H9 (cell line): ENCODE results near the gene SMARCA2. TPM values are rescaled to one million over a fixed set of nuclear protein-coding genes. Genes with fewer than 3 reads are reported as not detected.

ENCODE experiments used
- DNase-seq: peaks from one replicate; pipeline ENCODE4 v3.0.0-alpha.2; 2017
- H2AFZ ChIP-seq: one replicate; pipeline ENCODE4 v1.6.1; 2013; ENCODE audit warnings: mild to moderate bottlenecking, low read length, control low read depth, moderate library complexity
- H2AK5ac ChIP-seq: 2 replicates; pipeline ENCODE4 v1.6.1; 2013; ENCODE audit warnings: low read length, control low read depth, mixed read lengths; ENCODE audit not compliant: insufficient read length
- H2BK120ac ChIP-seq: one replicate; pipeline ENCODE4 v1.6.1; 2013; ENCODE audit warnings: low read depth, mild to moderate bottlenecking, low read length, control low read depth, inconsistent platforms; ENCODE audit not compliant: poor library complexity, severe bottlenecking
- H2BK12ac ChIP-seq: 2 replicates; pipeline ENCODE4 v1.6.1; 2013; ENCODE audit warnings: low read length, control low read depth, mixed read lengths, low read depth; ENCODE audit not compliant: insufficient read length
- H2BK15ac ChIP-seq: 2 replicates; pipeline ENCODE4 v1.6.1; 2013; ENCODE audit warnings: low read depth, low read length, control low read depth
- H2BK20ac ChIP-seq: one replicate; pipeline ENCODE4 v1.6.1; 2013; ENCODE audit warnings: low read depth, mild to moderate bottlenecking, low read length, control low read depth, inconsistent platforms; ENCODE audit not compliant: poor library complexity, severe bottlenecking
- H2BK5ac ChIP-seq: 2 replicates; pipeline ENCODE4 v1.6.1; 2013; ENCODE audit warnings: low read length, control low read depth, mixed read lengths; ENCODE audit not compliant: insufficient read length
- H3K14ac ChIP-seq: 2 replicates; pipeline ENCODE4 v1.6.1; 2013; ENCODE audit warnings: low read length, control low read depth; ENCODE audit not compliant: insufficient read depth
- H3K18ac ChIP-seq: 2 replicates; pipeline ENCODE4 v1.6.1; 2013; ENCODE audit warnings: low read depth, mild to moderate bottlenecking, mixed read lengths, low read length, control low read depth; ENCODE audit not compliant: insufficient read length
- H3K23ac ChIP-seq: 2 replicates; pipeline ENCODE4 v1.6.1; 2013; ENCODE audit warnings: low read length, control low read depth, mixed read lengths, low read depth; ENCODE audit not compliant: insufficient read length
- H3K23me2 ChIP-seq: 2 replicates; pipeline ENCODE4 v1.6.1; 2013; ENCODE audit warnings: low read depth, mild to moderate bottlenecking, mixed read lengths, low read length, control low read depth; ENCODE audit not compliant: insufficient read length, poor library complexity, severe bottlenecking
- H3K27ac ChIP-seq: 2 replicates; pipeline ENCODE4 v1.5.1; 2013; ENCODE audit warnings: low read length, control low read depth, mixed read lengths, low read depth; ENCODE audit not compliant: insufficient read length
- H3K27me3 ChIP-seq: 2 replicates; pipeline ENCODE4 v1.6.1; 2013; ENCODE audit warnings: low read length, control low read depth, inconsistent platforms; ENCODE audit not compliant: insufficient read depth
- H3K4ac ChIP-seq: 2 replicates; pipeline ENCODE4 v1.6.1; 2013; ENCODE audit warnings: low read depth, mild to moderate bottlenecking, control low read depth, inconsistent platforms, low read length, moderate library complexity
- H3K4me1 ChIP-seq: 2 replicates; pipeline ENCODE4 v1.6.1; 2013; ENCODE audit warnings: low read length, control low read depth, inconsistent platforms; ENCODE audit not compliant: insufficient read depth
- H3K4me2 ChIP-seq: 2 replicates; pipeline ENCODE4 v1.6.1; 2013; ENCODE audit warnings: low read length, control low read depth, mixed read lengths; ENCODE audit not compliant: insufficient read length, insufficient read depth
- H3K56ac ChIP-seq: 2 replicates; pipeline ENCODE4 v1.6.1; 2013; ENCODE audit warnings: low read depth, mild to moderate bottlenecking, mixed read lengths, low read length, control low read depth; ENCODE audit not compliant: insufficient read length
- H3K79me1 ChIP-seq: 2 replicates; pipeline ENCODE4 v1.6.1; 2013; ENCODE audit warnings: low read depth, mild to moderate bottlenecking, moderate library complexity, low read length, control low read depth, inconsistent platforms; ENCODE audit not compliant: insufficient read depth, poor library complexity, severe bottlenecking
- H3K79me2 ChIP-seq: 2 replicates; pipeline ENCODE4 v1.6.1; 2013; ENCODE audit warnings: low read length, control low read depth, inconsistent platforms; ENCODE audit not compliant: insufficient read depth
- H3K9ac ChIP-seq: 2 replicates; pipeline ENCODE4 v1.6.1; 2013; ENCODE audit warnings: low read length, control low read depth, mixed read lengths; ENCODE audit not compliant: insufficient read length; ENCODE audit errors: extremely low read depth
- H3K9me3 ChIP-seq: one replicate; pipeline ENCODE4 v1.6.1; 2013; ENCODE audit warnings: low read depth, low read length, inconsistent platforms; ENCODE audit not compliant: control insufficient read depth
- H3T11ph ChIP-seq: one replicate; pipeline ENCODE4 v1.6.1; 2013; ENCODE audit warnings: mild to moderate bottlenecking, low read length, control low read depth, inconsistent platforms
- H4K20me1 ChIP-seq: one replicate; pipeline ENCODE4 v1.6.1; 2013; ENCODE audit not compliant: control insufficient read depth, insufficient read length, insufficient read depth
- H4K5ac ChIP-seq: 2 replicates; pipeline ENCODE4 v1.6.1; 2013; ENCODE audit warnings: low read depth, mild to moderate bottlenecking, mixed read lengths, low read length, control low read depth; ENCODE audit not compliant: insufficient read length
- H4K8ac ChIP-seq: replicated peaks from 2 replicates; pipeline ENCODE4 v1.6.1; 2013; ENCODE audit warnings: low read length, control low read depth, mixed read lengths, low read depth; ENCODE audit not compliant: insufficient read length
- H4K91ac ChIP-seq: 2 replicates; pipeline ENCODE4 v1.6.1; 2013; ENCODE audit warnings: low read depth, mild to moderate bottlenecking, moderate library complexity, mixed read lengths, low read length, control low read depth; ENCODE audit not compliant: insufficient read length
- H3K27ac Mint-ChIP-seq, 3 experiments: 2 replicates in 2 of 3; 3 replicates in 1 of 3; pipeline ENCODE4 v1.8.0; 2020 to 2021; ENCODE audit warnings: mixed read lengths in 3 of 3, mild to moderate bottlenecking in 1 of 3, moderate library complexity in 1 of 3
- H3K27me3 Mint-ChIP-seq: 2 replicates; pipeline ENCODE4 v1.8.0; 2021; ENCODE audit warnings: low read depth, mild to moderate bottlenecking, moderate library complexity, mixed read lengths
- H3K36me3 Mint-ChIP-seq, 3 experiments: 2 replicates in 2 of 3; 3 replicates in 1 of 3; pipeline ENCODE4 v1.8.0; 2020 to 2021; ENCODE audit warnings: low read depth in 3 of 3, mixed read lengths in 3 of 3; ENCODE audit not compliant: insufficient read depth in 1 of 3
- H3K4me1 Mint-ChIP-seq, 2 experiments: 2 replicates each; pipeline ENCODE4 v1.8.0; 2020; ENCODE audit warnings: mixed read lengths in 2 of 2
- H3K4me3 Mint-ChIP-seq, 2 experiments: 2 replicates in 1 of 2; 3 replicates in 1 of 2; pipeline ENCODE4 v1.8.0; 2020 to 2021; ENCODE audit warnings: mild to moderate bottlenecking in 2 of 2, mixed read lengths in 2 of 2, moderate library complexity in 1 of 2
- H3K9me3 Mint-ChIP-seq, 2 experiments: 2 replicates in 1 of 2; 3 replicates in 1 of 2; pipeline ENCODE4 v1.8.0; 2020; ENCODE audit warnings: mild to moderate bottlenecking in 2 of 2, mixed read lengths in 2 of 2, moderate library complexity in 1 of 2
- CTCF ChIP-seq: fragments of 200-600 bp; sonication (generic); conservative IDR thresholded peaks from 3 replicates; pipeline ENCODE4 v1.8.0; 2021; ENCODE audit warnings: antibody characterized with exemption, mild to moderate bottlenecking
- WGBS: extraction: QIAGEN DNeasy Blood & Tissue Kit; methylation state at CpG from one replicate; pipeline ENCODE4 v1.1.7; 2013; ENCODE audit warnings: missing lambda C conversion rate, low lambda C conversion rate, mixed read lengths; ENCODE audit not compliant: insufficient read length; ENCODE audit errors: extremely low coverage; 5-methylcytosine and 5-hydroxymethylcytosine counted together
- total RNA-seq: library from RNA; stranded (reverse); gene quantifications from 2 replicates; pipeline ENCODE4 v1.2.1, GENCODE V29; 2021

Gene SMARCA2
- total RNA-seq, 1 experiment from 2014 or later, result 15.3 TPM

GRCh38 chr9:2227144-2227867 is 212.2 kb downstream of the SMARCA2 start:
- WGBS, result no CpG with 5 or more reads among the region's 4 CpGs
- Mint-ChIP-seq H3K27me3 (no peaks in the 10 kb centered on the region), H3K9me3 (peaks cover 22 to 26% of the 10 kb centered on the region in 2 experiments), H3K27ac (peak overlapping the region in 1 of 3 experiments; percentile 61; a peak in 2 of 7 replicates), H3K4me3 (no peak overlapping the region), H3K4me1 (peaks cover 2 to 26% of the 10 kb centered on the region in 2 experiments), H3K36me3 (peaks cover 5 to 29% (median 23%) of the 10 kb centered on the region in 3 experiments)
- H2BK120ac ChIP-seq, result no peak overlapping the region
- no peak overlapping the region for H4K91ac ChIP-seq
- no peak overlapping the region for H3K4ac ChIP-seq
- H3K27ac ChIP-seq, result no peak overlapping the region
- no peak for TF ChIP-seq CTCF
- H3K23ac ChIP-seq, result no peak overlapping the region
- H3K14ac ChIP-seq, result no peak overlapping the region
- no peak for DNase-seq
- H3K27me3 ChIP-seq, result no peaks in the 10 kb centered on the region
- no peak overlapping the region for H3K4me2 ChIP-seq
- no peaks in the 10 kb centered on the region for H4K20me1 ChIP-seq
- H2AFZ ChIP-seq, result no peak overlapping the region
- H3K9me3 ChIP-seq, result no peaks in the 10 kb centered on the region
- H3K4me1 ChIP-seq, result no peaks in the 10 kb centered on the region
- H4K5ac ChIP-seq, result no peak overlapping the region
- H3T11ph ChIP-seq, result no peak overlapping the region
- H2AK5ac ChIP-seq, result no peak overlapping the region
- H3K79me2 ChIP-seq, result no peaks in the 10 kb centered on the region
- no peak overlapping the region for H2BK5ac ChIP-seq
- H3K9ac ChIP-seq, result no peak overlapping the region
- H4K8ac ChIP-seq, result no peak overlapping the region
- H3K18ac ChIP-seq, result no peak overlapping the region
- H2BK12ac ChIP-seq, result no peak overlapping the region
- H3K79me1 ChIP-seq, result no peaks in the 10 kb centered on the region
- no peak overlapping the region for H3K56ac ChIP-seq
- H2BK15ac ChIP-seq, result no peak overlapping the region
- H2BK20ac ChIP-seq, result no peak overlapping the region
- no peaks in the 10 kb centered on the region for H3K23me2 ChIP-seq
